ENCODE measurements around the gene CRTC3.

The CRTC3 gene

GRCh38 chr15:90563463-90563862, 33.7 kb downstream of the CRTC3 start:
- DNase-seq (ENCODE audit: low read depth) = no peak

GRCh38 chr15:90564051-90564450, 34.3 kb downstream of the CRTC3 start:
- DNase-seq (ENCODE audit: low read depth) = no peak

- DNase-seq (ENCODE audit: low read depth) = no peak
These were observed 34.9 kb downstream of the CRTC3 start for GRCh38 chr15:90564590-90564989.

DNA sequence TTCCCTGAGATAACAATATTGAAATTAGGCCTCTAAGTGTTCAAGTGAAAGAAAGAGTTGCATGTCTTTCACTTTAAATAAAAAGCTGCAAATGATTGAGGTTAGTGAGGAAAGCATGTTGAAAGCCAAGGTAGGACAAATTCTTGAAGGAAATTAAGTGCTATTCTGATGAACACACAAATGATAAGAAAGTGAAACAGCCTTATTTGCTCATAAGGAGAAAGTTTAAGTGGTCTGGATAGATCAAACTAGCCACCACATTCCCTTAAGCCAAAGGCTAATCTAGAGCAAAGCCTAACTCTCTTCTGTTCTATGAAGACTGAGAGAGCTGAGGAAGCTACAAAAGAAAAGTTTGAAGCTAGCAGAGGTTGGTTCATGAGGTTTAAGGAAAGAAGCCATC, 36.1 kb downstream of the CRTC3 start:
- DNase-seq (ENCODE audit: low read depth) = no peak

GRCh38 chr15:90570643-90571042, 40.9 kb downstream of the CRTC3 start:
- DNase-seq (ENCODE audit: low read depth) = no peak

- DNase-seq (ENCODE audit: low read depth) = no peak
These were observed 41.4 kb downstream of the CRTC3 start for GRCh38 chr15:90571063-90571541.

DNA sequence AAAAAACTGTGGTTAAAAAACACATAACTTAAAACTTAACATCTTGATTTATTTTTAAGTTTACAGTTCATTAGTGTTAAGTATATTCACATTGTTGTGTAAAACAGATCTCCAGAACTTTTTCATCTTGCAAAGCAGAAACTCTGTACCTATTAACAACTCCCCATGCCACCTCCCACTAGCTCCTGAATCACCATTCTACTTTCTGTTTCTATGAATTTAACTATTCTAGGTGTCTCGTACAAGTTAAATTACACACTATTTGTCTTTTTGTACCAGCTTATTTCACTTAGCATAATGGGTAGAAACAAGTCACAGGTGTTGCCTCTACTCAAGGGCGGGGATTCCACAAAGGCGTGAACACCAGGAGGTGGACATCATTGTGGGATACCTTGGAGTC, 43.2 kb downstream of the CRTC3 start:
- no peak for DNase-seq (ENCODE audit: low read depth)

GRCh38 chr15:90576711-90577389, 47.1 kb downstream of the CRTC3 start:
- DNase-seq (ENCODE audit: low read depth) = no peak

DNA sequence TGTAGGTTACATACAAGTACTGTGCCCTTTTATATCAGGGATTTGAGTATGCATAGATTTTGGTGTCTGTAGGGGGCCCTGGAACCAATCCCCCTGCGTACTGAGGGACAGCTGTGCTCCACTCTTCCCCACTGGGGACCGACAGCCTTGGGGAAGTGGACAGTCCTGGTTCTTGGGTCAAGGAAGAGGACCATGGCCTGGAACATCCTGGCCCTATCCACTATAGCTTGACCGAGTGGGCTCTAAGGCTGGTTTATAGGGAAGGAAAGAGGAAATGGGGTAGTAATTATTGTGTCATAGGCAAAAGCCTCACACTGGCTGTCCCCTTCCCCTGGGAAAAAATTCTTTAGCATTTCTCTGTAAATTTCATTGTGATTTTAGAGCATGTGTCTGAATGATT, 49.5 kb downstream of the CRTC3 start:
- DNase-seq (ENCODE audit: low read depth) = no peak

DNA sequence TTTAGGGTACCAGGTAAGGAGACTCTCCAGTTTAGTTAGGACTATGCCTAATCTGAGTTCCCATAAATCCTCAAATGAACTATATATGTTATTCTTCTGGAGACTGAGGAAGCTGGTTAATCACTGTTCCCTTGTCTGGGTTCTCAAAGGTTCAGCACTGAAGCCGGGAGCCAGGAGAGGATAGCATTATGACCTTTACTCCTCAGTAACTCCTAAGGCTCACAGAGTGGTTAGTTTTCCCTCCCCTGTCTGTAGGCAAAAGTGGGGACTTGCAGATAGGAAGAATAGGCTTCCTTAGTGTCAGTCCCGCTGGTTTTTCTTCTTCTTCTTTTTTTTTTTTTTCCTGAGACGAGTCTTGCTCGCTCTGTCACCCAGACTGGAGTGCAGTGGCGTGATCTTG, 50.4 kb downstream of the CRTC3 start:
- DNase-seq (ENCODE audit: low read depth) = no peak

- DNase-seq (ENCODE audit: low read depth) = no peak
These were observed 50.8 kb downstream of the CRTC3 start for GRCh38 chr15:90580541-90580940.

DNA sequence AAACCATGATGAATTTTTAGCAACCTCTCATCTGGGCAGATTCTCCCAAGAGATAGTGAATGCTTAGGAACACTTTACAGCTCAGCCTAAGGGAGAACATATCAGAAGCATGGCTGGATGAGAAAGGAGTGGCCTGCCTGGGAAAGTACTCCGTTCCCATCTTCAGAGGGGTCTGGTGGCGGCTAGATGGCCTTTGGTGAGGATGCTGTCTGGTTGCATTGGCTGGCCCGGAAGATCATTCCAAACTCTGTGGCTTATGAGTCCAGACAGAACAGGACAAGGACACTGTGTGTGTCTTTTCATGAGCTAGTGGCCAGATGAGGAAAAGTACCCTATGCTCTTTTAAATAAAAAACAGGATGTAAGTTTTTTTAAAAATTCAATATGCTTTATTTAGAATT, 51.2 kb downstream of the CRTC3 start:
- no peak for DNase-seq (ENCODE audit: low read depth)

DNA sequence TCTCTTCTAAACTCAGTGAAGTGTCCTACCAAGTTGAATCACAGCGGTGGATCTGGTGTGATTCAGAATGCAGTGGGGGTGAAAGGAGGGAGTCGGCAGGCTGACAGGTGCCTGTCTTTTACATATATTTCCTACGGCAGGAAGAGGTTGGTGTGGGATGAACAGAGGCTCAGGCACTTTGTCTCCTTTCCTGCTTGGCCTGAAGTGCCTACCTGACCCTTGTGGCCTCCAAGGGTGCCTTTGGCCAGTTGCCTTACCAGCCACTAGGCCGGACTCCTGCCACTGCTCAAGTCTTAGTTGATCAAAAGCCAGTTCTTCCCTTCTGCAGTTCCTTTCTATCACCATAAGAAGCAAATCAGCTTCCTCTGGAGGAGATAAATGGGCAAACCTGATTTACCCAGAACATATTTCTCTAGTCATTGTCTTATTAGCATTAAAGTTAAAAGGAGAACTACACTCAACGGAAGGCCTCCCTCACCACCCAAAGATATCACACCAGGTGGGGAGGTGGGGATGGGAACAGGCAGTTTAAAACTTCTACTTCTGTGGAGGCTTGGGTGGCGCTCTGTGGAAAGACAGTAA, 52.1 kb downstream of the CRTC3 start:
- DNase-seq (ENCODE audit: low read depth) = no peak

GRCh38 chr15:90582553-90582952, 52.8 kb downstream of the CRTC3 start:
- DNase-seq (ENCODE audit: low read depth) = no peak

DNA sequence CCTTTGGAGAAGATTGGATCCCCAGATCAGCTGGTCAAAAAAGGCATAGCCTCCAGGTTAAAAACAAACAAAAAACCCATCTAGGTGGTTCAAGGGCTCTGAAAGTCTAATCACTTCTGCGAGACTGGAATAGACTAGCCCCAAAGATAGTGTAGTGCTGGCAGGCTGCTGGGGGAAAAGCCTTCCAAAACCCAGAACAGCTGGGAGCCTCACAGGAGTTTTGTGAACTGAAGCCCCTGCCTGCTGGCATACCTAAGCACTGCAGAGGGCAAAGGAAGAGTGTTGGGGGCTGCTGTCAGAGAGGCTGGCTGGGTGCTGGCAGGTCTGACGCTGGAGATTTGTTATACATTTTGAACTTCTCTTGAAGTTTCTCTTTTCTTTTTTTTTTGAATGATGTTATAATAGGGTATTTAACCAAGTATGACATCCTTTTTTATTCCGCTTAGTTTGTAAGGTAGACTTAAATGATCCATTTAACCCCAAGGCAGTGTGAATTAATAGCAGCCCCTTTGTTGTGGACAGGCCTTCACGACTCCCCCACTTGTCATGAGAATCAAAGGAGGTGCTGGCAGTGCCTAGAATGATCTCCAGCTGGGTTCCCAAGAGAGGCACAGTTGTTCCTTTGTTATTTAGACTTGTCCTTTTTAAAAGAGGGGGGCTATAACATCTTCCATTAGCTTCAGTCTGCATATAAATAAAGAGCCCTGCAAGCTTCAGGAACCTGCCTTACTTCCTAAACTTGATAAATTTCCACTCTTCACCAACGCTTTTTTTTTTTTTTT, 53.9 kb downstream of the CRTC3 start:
- DNase-seq (ENCODE audit: low read depth) = no peak

DNA sequence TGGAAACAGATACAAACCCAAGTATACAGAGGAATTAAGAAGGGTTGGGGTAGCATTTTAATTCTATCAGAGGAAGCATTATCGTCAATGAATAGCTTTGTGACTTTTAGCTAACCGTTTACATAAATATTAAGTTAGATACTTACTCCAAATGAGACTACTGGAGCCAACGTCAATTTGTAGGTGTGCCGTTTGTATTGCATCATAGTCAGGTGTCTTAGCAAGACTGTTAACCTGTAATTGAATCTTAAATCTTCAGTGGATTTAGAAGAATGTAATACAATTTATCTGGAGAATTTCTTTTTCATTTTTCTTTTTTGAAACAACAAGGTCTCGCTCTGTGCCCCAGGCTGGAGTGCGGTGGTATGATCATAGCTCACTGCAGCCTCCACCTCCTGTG, 55.1 kb downstream of the CRTC3 start:
- no peak for DNase-seq (ENCODE audit: low read depth)

DNA sequence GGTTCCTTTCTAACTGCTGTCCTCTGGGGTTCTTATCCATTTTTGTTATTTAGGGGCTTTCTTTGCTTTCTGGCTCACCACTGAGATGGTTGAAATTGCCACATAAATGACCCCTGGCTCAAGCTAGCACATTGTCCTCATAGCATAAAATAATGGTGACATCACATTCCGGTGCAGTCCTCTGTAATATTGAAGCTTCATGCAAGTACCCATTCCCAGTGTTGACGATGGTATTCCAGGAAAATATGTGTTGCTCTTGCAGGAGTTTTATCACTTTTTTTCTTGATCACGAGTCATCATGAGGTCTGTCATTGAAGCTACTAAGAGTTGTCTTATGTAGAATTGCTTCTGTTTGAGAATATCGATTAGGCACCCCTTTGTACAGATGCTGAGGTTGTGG, 56.1 kb downstream of the CRTC3 start:
- DNase-seq (ENCODE audit: low read depth) = no peak

DNA sequence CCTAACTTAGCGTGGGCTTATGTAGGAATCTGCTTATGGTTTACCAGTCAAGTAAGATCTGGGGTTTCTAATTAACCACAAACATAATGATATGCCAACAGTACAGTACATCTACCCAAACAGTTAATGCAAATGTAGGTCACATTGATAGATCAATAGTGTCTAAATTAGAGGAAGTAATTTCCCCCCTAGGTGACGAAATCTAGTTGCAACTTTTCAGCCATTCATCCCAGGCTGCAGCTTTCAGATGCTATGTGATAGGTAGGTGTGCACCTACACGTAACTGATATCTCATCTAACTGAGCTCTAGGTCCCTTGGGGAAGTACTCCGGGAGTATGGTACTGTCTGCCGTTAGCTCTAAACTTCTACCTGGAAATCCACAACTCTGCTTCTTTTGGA, 57.2 kb downstream of the CRTC3 start:
- no peak for DNase-seq (ENCODE audit: low read depth)

DNA sequence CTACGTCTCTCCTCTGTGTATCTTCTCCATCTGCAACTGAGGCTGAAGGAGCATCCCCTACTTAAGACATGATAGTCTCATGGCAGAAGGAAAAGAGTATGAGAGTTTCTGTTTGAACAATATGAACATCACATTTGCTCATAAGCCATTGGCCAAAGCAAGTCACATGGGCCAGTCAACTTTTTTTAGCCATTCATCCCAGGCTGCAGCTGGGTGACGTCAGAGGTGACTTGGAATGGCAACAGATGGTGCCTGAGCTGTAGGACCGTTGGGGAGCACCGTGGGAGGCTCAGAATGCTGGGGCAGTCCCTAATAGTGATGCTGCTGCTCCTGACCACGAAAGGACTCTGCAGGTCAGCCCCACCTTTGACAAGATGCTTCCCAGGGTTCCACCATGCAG, 58.7 kb downstream of the CRTC3 start:
- DNase-seq (ENCODE audit: low read depth) = no peak

- DNase-seq (ENCODE audit: low read depth) = no peak
These were observed 61.8 kb downstream of the CRTC3 start for GRCh38 chr15:90591524-90591923.

GRCh38 chr15:90592131-90592881, 62.6 kb downstream of the CRTC3 start:
- DNase-seq (ENCODE audit: low read depth) = no peak

GRCh38 chr15:90593499-90594158, 63.9 kb downstream of the CRTC3 start:
- no peak for DNase-seq (ENCODE audit: low read depth)
